Neural cell (in vitro differentiated cells): ENCODE measurements around the gene TPR.
"Not testable (repeated sequence)": the region's sequence is repeated elsewhere in the genome, so short reads cannot be mapped to it uniquely, and the experiment has no call there.

Experiments
- POLR2AphosphoS5 ChIP-seq: IDR thresholded peaks from 2 replicates; pipeline ENCODE4 v1.6.1; 2012
- RAD21 ChIP-seq: fragments of 450-650 bp; conservative IDR thresholded peaks from 2 replicates; pipeline ENCODE4 v1.6.1; 2014; ENCODE audit warnings: antibody characterized with exemption, mild to moderate bottlenecking, moderate library complexity
- TF ChIP-seq, protein P1 (sequence below): fragments of 450-650 bp; IDR thresholded peaks from 2 replicates; pipeline ENCODE4 v1.5.1; 2014; ENCODE audit warnings: antibody characterized with exemption, mild to moderate bottlenecking, moderate library complexity; ENCODE audit not compliant: poor library complexity, severe bottlenecking

DNA sequence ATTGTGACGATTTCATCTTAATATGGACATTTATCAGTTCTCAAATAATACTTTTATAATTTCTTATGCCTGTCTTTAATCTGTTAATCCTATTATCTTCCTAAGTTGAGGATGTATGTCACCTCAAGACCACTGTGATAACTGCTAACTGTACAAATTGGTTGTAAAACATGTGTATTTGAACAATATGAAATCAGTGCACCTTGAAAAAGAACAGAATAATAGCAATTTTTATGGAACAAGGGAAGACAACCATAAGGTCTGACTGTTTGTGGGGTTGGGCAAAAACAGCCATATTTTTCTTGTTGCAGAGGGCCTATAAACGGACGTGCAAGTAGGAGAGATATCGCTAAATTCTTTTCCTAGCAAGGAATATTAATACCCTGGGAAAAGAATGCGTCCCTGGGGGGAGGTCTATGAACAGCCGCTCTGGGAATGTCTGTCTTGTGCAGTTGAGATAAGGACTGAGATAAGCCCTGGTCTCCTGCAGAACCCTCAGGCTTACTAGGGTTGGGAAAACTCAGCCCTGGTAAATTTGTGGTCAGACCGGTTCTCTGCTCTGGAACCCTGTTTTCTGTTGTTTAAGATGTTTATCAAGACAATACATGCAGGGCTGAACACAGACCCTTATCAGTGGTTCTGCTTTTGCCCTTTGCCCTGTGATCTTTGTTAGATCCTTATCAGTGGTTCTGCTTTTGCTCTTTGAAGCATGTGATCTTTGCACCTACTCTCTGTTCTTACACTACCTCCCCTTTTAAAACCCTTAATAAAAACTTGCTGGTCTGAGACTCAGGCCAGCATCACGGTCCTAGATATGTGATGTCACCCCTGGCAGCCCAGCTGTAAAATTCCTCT lies 27.0 kb downstream of the TPR start:
- TF ChIP-seq, protein P1, sequence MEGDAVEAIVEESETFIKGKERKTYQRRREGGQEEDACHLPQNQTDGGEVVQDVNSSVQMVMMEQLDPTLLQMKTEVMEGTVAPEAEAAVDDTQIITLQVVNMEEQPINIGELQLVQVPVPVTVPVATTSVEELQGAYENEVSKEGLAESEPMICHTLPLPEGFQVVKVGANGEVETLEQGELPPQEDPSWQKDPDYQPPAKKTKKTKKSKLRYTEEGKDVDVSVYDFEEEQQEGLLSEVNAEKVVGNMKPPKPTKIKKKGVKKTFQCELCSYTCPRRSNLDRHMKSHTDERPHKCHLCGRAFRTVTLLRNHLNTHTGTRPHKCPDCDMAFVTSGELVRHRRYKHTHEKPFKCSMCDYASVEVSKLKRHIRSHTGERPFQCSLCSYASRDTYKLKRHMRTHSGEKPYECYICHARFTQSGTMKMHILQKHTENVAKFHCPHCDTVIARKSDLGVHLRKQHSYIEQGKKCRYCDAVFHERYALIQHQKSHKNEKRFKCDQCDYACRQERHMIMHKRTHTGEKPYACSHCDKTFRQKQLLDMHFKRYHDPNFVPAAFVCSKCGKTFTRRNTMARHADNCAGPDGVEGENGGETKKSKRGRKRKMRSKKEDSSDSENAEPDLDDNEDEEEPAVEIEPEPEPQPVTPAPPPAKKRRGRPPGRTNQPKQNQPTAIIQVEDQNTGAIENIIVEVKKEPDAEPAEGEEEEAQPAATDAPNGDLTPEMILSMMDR, result not testable (repeated sequence)
- TF ChIP-seq RAD21, POLR2AphosphoS5: not testable (repeated sequence)
